Measurements from ENCODE around the gene PRSS36.

PRSS36 gene

DNA sequence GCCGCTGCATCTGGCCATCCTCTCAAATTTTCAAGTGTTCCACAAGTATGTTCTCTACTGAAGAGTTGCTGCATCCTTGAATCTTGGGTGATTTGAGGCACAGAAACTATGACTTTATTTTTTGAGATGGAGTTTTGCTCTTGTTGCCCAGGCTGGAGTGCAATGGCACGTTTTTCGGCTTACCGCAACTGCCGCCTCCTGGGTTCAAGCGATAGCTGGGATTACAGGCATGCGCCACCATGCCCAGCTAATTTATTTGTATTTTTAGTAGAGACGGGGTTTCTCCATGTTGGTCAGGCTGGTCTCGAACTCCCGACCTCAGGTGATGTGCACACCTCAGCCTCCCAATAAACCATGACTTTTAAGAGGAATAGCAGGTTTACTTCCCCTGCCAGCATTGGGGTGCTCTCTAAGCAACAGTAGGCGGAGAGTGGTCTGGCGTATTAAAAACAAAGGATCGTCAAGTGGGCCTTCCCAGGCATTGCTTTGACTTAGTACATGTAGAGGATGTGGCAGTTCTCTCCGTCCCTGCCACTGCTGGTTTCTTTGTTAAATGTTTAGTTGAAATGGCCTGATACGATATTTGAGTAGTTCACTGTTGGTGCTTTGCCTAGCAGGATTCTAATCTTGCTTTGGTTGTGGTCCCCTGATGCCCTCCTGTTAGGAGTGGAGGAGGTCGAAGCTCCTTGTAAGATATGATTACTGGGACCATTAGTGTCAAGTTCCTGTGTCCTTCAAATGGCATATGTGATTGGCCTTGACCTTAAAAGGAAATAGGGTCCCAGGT lies 43.2 kb upstream of the PRSS36 start:
- no peak overlapping the region for H3K14ac ChIP-seq (ENCODE audit: low read length)
- H3K9ac ChIP-seq (ENCODE audit: low read depth, low read length, poor library complexity): no peak overlapping the region
- H2BK120ac ChIP-seq (ENCODE audit: low read depth, low read length): no peak overlapping the region
- no peak overlapping the region for H3K4me2 ChIP-seq (ENCODE audit: insufficient read depth, low read length, poor library complexity, severe bottlenecking)
- no peak overlapping the region for H3K4me3 ChIP-seq (ENCODE audit: low read length in 2 of 2)
- H3K9me3 ChIP-seq (replicated peaks in 1 of 2; ENCODE audit: control insufficient read depth in 2 of 2, insufficient read depth in 1 of 2, low read depth in 1 of 2, low read length in 2 of 2): no peaks in the 10 kb centered on the region
- no CpG with 5 or more reads among the region's 16 CpGs for WGBS, 2 donors (ENCODE audit: extremely low coverage in 2 of 2, insufficient read length in 2 of 2, insufficient replicate concordance in 1 of 2)
- H3K4me1 ChIP-seq (ENCODE audit: control insufficient read depth in 2 of 2, insufficient read depth in 1 of 2, low read depth in 1 of 2, low read length in 2 of 2): no peaks in the 10 kb centered on the region
- H3K27ac ChIP-seq (replicated peaks; ENCODE audit: low read length): no peak overlapping the region
- H4K8ac ChIP-seq (ENCODE audit: low read depth, low read length): no peak overlapping the region
- H2AFZ ChIP-seq (ENCODE audit: low read length): no peak overlapping the region
- H3K79me1 ChIP-seq (ENCODE audit: low read depth, low read length): peaks cover 7% of the 10 kb centered on the region
- no peaks in the 10 kb centered on the region for H3K27me3 ChIP-seq (ENCODE audit: control insufficient read depth in 3 of 3, insufficient read depth in 3 of 3, low read depth in 1 of 3, low read length in 3 of 3)
- H4K91ac ChIP-seq (ENCODE audit: low read depth, low read length, poor library complexity): no peak overlapping the region
- H2BK5ac ChIP-seq (ENCODE audit: low read length): no peak overlapping the region
- no peak overlapping the region for H3K4ac ChIP-seq (ENCODE audit: low read length)
- H3K36me3 ChIP-seq (replicated peaks in 1 of 2; ENCODE audit: control insufficient read depth in 2 of 2, insufficient read depth in 2 of 2, low read length in 2 of 2): peaks cover 63 to 98% of the 10 kb centered on the region in 2 donors
- no peak overlapping the region for H3K18ac ChIP-seq (ENCODE audit: low read length)
- H3K23ac ChIP-seq (ENCODE audit: low read depth, low read length, poor library complexity): no peak overlapping the region
- H2BK12ac ChIP-seq (ENCODE audit: low read length): no peak overlapping the region
- no peak for DNase-seq (ENCODE audit: low spot score)
- H2BK15ac ChIP-seq (ENCODE audit: low read length): no peak overlapping the region
- H2AK5ac ChIP-seq (ENCODE audit: low read depth, low read length): no peak overlapping the region

DNA sequence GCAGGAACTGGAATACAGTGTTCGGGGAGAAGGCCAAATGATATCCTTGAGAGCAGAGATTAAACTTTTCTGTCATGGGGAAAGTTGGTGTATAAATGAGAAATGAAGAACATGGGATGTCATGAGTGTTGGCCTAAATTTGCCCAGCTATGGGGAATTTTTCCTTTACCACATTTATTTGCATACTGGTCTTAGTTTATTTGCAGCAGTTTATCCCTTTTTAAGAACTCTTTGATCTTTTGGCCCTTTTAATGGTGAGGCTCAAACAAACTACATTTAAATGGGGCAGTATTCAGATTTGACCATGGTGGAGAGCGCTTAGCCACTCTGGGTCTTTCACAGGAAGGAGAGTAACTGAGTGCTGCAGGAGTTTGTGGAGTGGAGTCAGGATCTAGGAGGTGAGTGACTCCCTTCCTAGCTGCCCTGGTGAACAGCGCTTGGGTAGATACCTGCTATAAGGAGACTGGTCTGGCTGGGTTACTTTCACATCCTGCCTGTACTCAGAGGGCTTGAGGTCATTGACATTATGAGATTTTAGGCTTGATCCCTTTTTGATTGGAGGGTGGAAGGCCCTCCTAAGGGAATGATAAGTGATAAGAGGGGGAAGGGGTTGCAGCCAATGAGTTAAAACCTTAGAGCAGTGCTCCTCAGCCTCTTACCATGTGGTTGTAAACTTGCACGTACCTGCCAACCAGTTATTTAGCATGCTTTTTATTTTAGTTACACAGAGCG lies 42.0 kb upstream of the PRSS36 start:
- no peak overlapping the region for H2BK15ac ChIP-seq (ENCODE audit: low read length)
- no peak overlapping the region for H3K23ac ChIP-seq (ENCODE audit: low read depth, low read length, poor library complexity)
- H3K9me3 ChIP-seq (replicated peaks in 1 of 2; ENCODE audit: control insufficient read depth in 2 of 2, insufficient read depth in 1 of 2, low read depth in 1 of 2, low read length in 2 of 2): no peaks in the 10 kb centered on the region
- no peak overlapping the region for H3K9ac ChIP-seq (ENCODE audit: low read depth, low read length, poor library complexity)
- no peak overlapping the region for H2BK120ac ChIP-seq (ENCODE audit: low read depth, low read length)
- H4K8ac ChIP-seq (ENCODE audit: low read depth, low read length): no peak overlapping the region
- H3K36me3 ChIP-seq (replicated peaks in 1 of 2; ENCODE audit: control insufficient read depth in 2 of 2, insufficient read depth in 2 of 2, low read length in 2 of 2): peaks cover 71 to 100% of the 10 kb centered on the region in 2 donors
- no peaks in the 10 kb centered on the region for H3K4me1 ChIP-seq (ENCODE audit: control insufficient read depth in 2 of 2, insufficient read depth in 1 of 2, low read depth in 1 of 2, low read length in 2 of 2)
- no peak overlapping the region for H4K91ac ChIP-seq (ENCODE audit: low read depth, low read length, poor library complexity)
- no peak overlapping the region for H2BK5ac ChIP-seq (ENCODE audit: low read length)
- H3K4me3 ChIP-seq (ENCODE audit: low read length in 2 of 2): no peak overlapping the region
- no peak overlapping the region for H3K18ac ChIP-seq (ENCODE audit: low read length)
- H3K79me1 ChIP-seq (ENCODE audit: low read depth, low read length): peaks cover 7% of the 10 kb centered on the region
- no peaks in the 10 kb centered on the region for H3K27me3 ChIP-seq (ENCODE audit: control insufficient read depth in 3 of 3, insufficient read depth in 3 of 3, low read depth in 1 of 3, low read length in 3 of 3)
- H3K27ac ChIP-seq (replicated peaks; ENCODE audit: low read length): peak overlapping the region; percentile 15
- H3K4ac ChIP-seq (ENCODE audit: low read length): no peak overlapping the region
- H3K4me2 ChIP-seq (ENCODE audit: insufficient read depth, low read length, poor library complexity, severe bottlenecking): no peak overlapping the region
- H3K14ac ChIP-seq (ENCODE audit: low read length): no peak overlapping the region
- H2AFZ ChIP-seq (ENCODE audit: low read length): no peak overlapping the region
- no CpG with 5 or more reads among the region's 5 CpGs for WGBS, 2 donors (ENCODE audit: extremely low coverage in 2 of 2, insufficient read length in 2 of 2, insufficient replicate concordance in 1 of 2)
- no peak overlapping the region for H2AK5ac ChIP-seq (ENCODE audit: low read depth, low read length)
- H2BK12ac ChIP-seq (ENCODE audit: low read length): no peak overlapping the region
- no peak for DNase-seq (ENCODE audit: low spot score)

DNA sequence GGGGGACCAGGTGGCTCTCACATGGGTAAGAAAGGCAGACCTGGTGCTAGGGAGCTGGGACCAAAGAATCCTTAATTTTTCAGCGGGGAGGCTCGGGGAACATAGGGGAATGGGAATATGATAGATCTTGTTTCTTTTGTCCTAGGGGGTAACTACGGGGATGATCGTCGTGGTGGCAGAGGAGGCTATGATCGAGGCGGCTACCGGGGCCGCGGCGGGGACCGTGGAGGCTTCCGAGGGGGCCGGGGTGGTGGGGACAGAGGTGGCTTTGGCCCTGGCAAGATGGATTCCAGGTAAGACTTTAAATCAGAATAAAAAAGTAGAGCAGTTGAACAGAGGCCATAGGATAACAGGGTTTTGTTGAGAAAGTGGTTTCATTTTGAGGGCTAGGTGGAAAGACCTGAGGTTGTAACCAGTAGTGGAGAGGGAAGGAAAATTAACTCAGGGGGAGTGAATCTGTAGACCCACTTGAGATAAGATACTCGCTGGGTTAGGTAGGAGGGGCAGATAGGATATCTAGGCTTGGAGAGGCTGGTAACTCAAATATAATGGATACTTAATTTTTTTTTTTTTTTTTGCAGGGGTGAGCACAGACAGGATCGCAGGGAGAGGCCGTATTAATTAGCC lies 41.1 kb upstream of the PRSS36 start:
- Histone ChIP-seq H2AFZ (ENCODE audit: low read length) (no peak overlapping the region), H3K36me3 (replicated peaks in 1 of 2; ENCODE audit: control insufficient read depth in 2 of 2, insufficient read depth in 2 of 2, low read length in 2 of 2) (peaks cover 76 to 100% of the 10 kb centered on the region in 2 donors), H3K4me3 (ENCODE audit: low read length in 2 of 2) (no peak overlapping the region), H2AK5ac (ENCODE audit: low read depth, low read length) (no peak overlapping the region), H2BK15ac (ENCODE audit: low read length) (no peak overlapping the region), H2BK5ac (ENCODE audit: low read length) (no peak overlapping the region), H3K14ac (ENCODE audit: low read length) (no peak overlapping the region), H4K8ac (ENCODE audit: low read depth, low read length) (no peak overlapping the region), H3K9me3 (replicated peaks in 1 of 2; ENCODE audit: control insufficient read depth in 2 of 2, insufficient read depth in 1 of 2, low read depth in 1 of 2, low read length in 2 of 2) (no peaks in the 10 kb centered on the region), H3K18ac (ENCODE audit: low read length) (no peak overlapping the region), H3K9ac (ENCODE audit: low read depth, low read length, poor library complexity) (no peak overlapping the region), H4K91ac (ENCODE audit: low read depth, low read length, poor library complexity) (no peak overlapping the region), H3K23ac (ENCODE audit: low read depth, low read length, poor library complexity) (no peak overlapping the region), H3K27me3 (ENCODE audit: control insufficient read depth in 3 of 3, insufficient read depth in 3 of 3, low read depth in 1 of 3, low read length in 3 of 3) (no peaks in the 10 kb centered on the region), H2BK120ac (ENCODE audit: low read depth, low read length) (no peak overlapping the region), H3K4me1 (ENCODE audit: control insufficient read depth in 2 of 2, insufficient read depth in 1 of 2, low read depth in 1 of 2, low read length in 2 of 2) (no peaks in the 10 kb centered on the region), H3K27ac (replicated peaks; ENCODE audit: low read length) (no peak overlapping the region), H3K79me1 (ENCODE audit: low read depth, low read length) (peaks cover 5% of the 10 kb centered on the region), H3K4me2 (ENCODE audit: insufficient read depth, low read length, poor library complexity, severe bottlenecking) (no peak overlapping the region), H3K4ac (ENCODE audit: low read length) (no peak overlapping the region), H2BK12ac (ENCODE audit: low read length) (no peak overlapping the region)
- no peak for DNase-seq (ENCODE audit: low spot score)
- WGBS, 2 donors (ENCODE audit: extremely low coverage in 2 of 2, insufficient read length in 2 of 2, insufficient replicate concordance in 1 of 2): no CpG with 5 or more reads among the region's 17 CpGs

DNA sequence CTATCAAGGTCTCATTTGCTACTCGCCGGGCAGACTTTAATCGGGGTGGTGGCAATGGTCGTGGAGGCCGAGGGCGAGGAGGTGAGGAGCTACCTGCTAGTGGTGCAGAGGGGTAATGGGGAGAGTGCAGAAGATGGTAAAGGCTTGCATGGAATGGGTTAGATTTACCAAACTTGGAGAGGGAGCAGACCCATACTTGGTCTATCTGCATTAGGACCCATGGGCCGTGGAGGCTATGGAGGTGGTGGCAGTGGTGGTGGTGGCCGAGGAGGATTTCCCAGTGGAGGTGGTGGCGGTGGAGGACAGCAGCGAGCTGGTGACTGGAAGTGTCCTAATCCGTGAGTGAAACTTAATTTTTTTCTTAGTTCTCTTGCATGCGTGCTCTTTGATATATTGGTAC lies 40.2 kb upstream of the PRSS36 start:
- Histone ChIP-seq H3K4me3 (ENCODE audit: low read length in 2 of 2) (no peak overlapping the region), H2BK12ac (ENCODE audit: low read length) (no peak overlapping the region), H3K4me2 (ENCODE audit: insufficient read depth, low read length, poor library complexity, severe bottlenecking) (no peak overlapping the region), H3K9ac (ENCODE audit: low read depth, low read length, poor library complexity) (peak overlapping the region; percentile 32), H3K79me1 (ENCODE audit: low read depth, low read length) (peaks cover 6% of the 10 kb centered on the region), H3K4me1 (ENCODE audit: control insufficient read depth in 2 of 2, insufficient read depth in 1 of 2, low read depth in 1 of 2, low read length in 2 of 2) (no peaks in the 10 kb centered on the region), H3K23ac (ENCODE audit: low read depth, low read length, poor library complexity) (no peak overlapping the region), H3K14ac (ENCODE audit: low read length) (no peak overlapping the region), H2BK15ac (ENCODE audit: low read length) (no peak overlapping the region), H2BK5ac (ENCODE audit: low read length) (no peak overlapping the region), H2AFZ (ENCODE audit: low read length) (no peak overlapping the region), H2BK120ac (ENCODE audit: low read depth, low read length) (no peak overlapping the region), H3K4ac (ENCODE audit: low read length) (no peak overlapping the region), H3K9me3 (replicated peaks in 1 of 2; ENCODE audit: control insufficient read depth in 2 of 2, insufficient read depth in 1 of 2, low read depth in 1 of 2, low read length in 2 of 2) (no peaks in the 10 kb centered on the region), H2AK5ac (ENCODE audit: low read depth, low read length) (no peak overlapping the region), H3K27ac (replicated peaks; ENCODE audit: low read length) (no peak overlapping the region), H4K8ac (ENCODE audit: low read depth, low read length) (no peak overlapping the region), H4K91ac (ENCODE audit: low read depth, low read length, poor library complexity) (no peak overlapping the region), H3K27me3 (ENCODE audit: control insufficient read depth in 3 of 3, insufficient read depth in 3 of 3, low read depth in 1 of 3, low read length in 3 of 3) (no peaks in the 10 kb centered on the region), H3K18ac (ENCODE audit: low read length) (no peak overlapping the region), H3K36me3 (replicated peaks in 1 of 2; ENCODE audit: control insufficient read depth in 2 of 2, insufficient read depth in 2 of 2, low read length in 2 of 2) (peaks cover 79 to 100% of the 10 kb centered on the region in 2 donors)
- DNase-seq (ENCODE audit: low spot score): no peak
- WGBS, 2 donors (ENCODE audit: extremely low coverage in 2 of 2, insufficient read length in 2 of 2, insufficient replicate concordance in 1 of 2): no CpG with 5 or more reads among the region's 12 CpGs
